Measurements from ENCODE around the gene WDR5.

WDR5 gene

GRCh38 chr9:134172198-134173126 is 36.6 kb downstream of the WDR5 start:
- in situ Hi-C loops (cut with MboI; ENCODE audit: low sequenced_read_pairs), result no loop called here

GRCh38 chr9:134173127-134174072 is 37.5 kb downstream of the WDR5 start:
- in situ Hi-C loops (cut with MboI; ENCODE audit: low sequenced_read_pairs), result no loop called here

GRCh38 chr9:134174073-134174449 is 38.2 kb downstream of the WDR5 start:
- in situ Hi-C loops (cut with MboI; ENCODE audit: low sequenced_read_pairs), result no loop called here

GRCh38 chr9:134174526-134175290 is 38.8 kb downstream of the WDR5 start:
- in situ Hi-C loops (cut with MboI; ENCODE audit: low sequenced_read_pairs), result no loop called here

- in situ Hi-C loops (cut with MboI; ENCODE audit: low sequenced_read_pairs), result no loop called here
Measured at GRCh38 chr9:134175291-134175807, 39.5 kb downstream of the WDR5 start.

GRCh38 chr9:134175808-134176598 is 40.1 kb downstream of the WDR5 start:
- in situ Hi-C loops (cut with MboI; ENCODE audit: low sequenced_read_pairs), result no loop called here

GRCh38 chr9:134176599-134176968 is 40.7 kb downstream of the WDR5 start:
- in situ Hi-C loops (cut with MboI; ENCODE audit: low sequenced_read_pairs), result no loop called here

- in situ Hi-C loops (cut with MboI; ENCODE audit: low sequenced_read_pairs), result no loop called here
Measured at GRCh38 chr9:134177186-134177585, 41.3 kb downstream of the WDR5 start.

GRCh38 chr9:134177624-134178393 is 41.9 kb downstream of the WDR5 start:
- in situ Hi-C loops (cut with MboI; ENCODE audit: low sequenced_read_pairs), result no loop called here

GRCh38 chr9:134178394-134178767 is 42.5 kb downstream of the WDR5 start:
- in situ Hi-C loops (cut with MboI; ENCODE audit: low sequenced_read_pairs), result no loop called here

- in situ Hi-C loops (cut with MboI; ENCODE audit: low sequenced_read_pairs), result no loop called here
Measured at GRCh38 chr9:134178768-134179551, 43.1 kb downstream of the WDR5 start.

GRCh38 chr9:134179595-134179917 is 43.7 kb downstream of the WDR5 start:
- in situ Hi-C loops (cut with MboI; ENCODE audit: low sequenced_read_pairs), result no loop called here

- in situ Hi-C loops (cut with MboI; ENCODE audit: low sequenced_read_pairs), result no loop called here
Measured at GRCh38 chr9:134179918-134180785, 44.3 kb downstream of the WDR5 start.

GRCh38 chr9:134180786-134181647 is 45.1 kb downstream of the WDR5 start:
- in situ Hi-C loops (cut with MboI; ENCODE audit: low sequenced_read_pairs), result no loop called here

GRCh38 chr9:134181648-134182034 is 45.8 kb downstream of the WDR5 start:
- in situ Hi-C loops (cut with MboI; ENCODE audit: low sequenced_read_pairs), result no loop called here

GRCh38 chr9:134182554-134183085 is 46.7 kb downstream of the WDR5 start:
- in situ Hi-C loops (cut with MboI; ENCODE audit: low sequenced_read_pairs), result no loop called here
